Neural crest cell (in vitro differentiated cells): ENCODE results near the gene ZNF503. TPM values are rescaled to one million over a fixed set of nuclear protein-coding genes. Genes with fewer than 3 reads are reported as not detected.

Source experiments
- DNase-seq: peaks from one replicate; pipeline ENCODE4 v3.0.0; 2021; ENCODE audit warnings: low read depth, mixed read lengths, low spot score
- H3K27ac Mint-ChIP-seq: one replicate; pipeline ENCODE4 v1.8.0; 2021; ENCODE audit warnings: mild to moderate bottlenecking, mixed read lengths; ENCODE audit not compliant: unreplicated experiment
- H3K27me3 Mint-ChIP-seq: 2 replicates; pipeline ENCODE4 v1.8.0; 2021; ENCODE audit warnings: low read depth, mild to moderate bottlenecking, mixed read lengths
- H3K36me3 Mint-ChIP-seq: 2 replicates; pipeline ENCODE4 v1.8.0; 2021; ENCODE audit warnings: low read depth, mild to moderate bottlenecking, mixed read lengths
- H3K4me1 Mint-ChIP-seq: 2 replicates; pipeline ENCODE4 v1.8.0; 2021; ENCODE audit warnings: mixed read lengths
- H3K4me3 Mint-ChIP-seq: one replicate; pipeline ENCODE4 v1.8.0; 2021; ENCODE audit warnings: mild to moderate bottlenecking, mixed read lengths
- H3K9me3 Mint-ChIP-seq: 2 replicates; pipeline ENCODE4 v1.8.0; 2021; ENCODE audit warnings: mixed read lengths
- CTCF ChIP-seq: fragments of 200-600 bp; sonication (generic); conservative IDR thresholded peaks from 2 replicates; pipeline ENCODE4 v1.5.0; 2021; ENCODE audit warnings: antibody characterized with exemption, mild to moderate bottlenecking
- total RNA-seq: library from RNA; stranded (reverse); gene quantifications from 2 replicates; pipeline ENCODE4 v1.2.1, GENCODE V29; 2021

Gene ZNF503
- total RNA-seq, 1 donor from 2014 or later = 15.9 TPM

- TF ChIP-seq CTCF = no peak
- H3K4me3 Mint-ChIP-seq = no peak overlapping the region
- peaks cover 5% of the 10 kb centered on the region for H3K4me1 Mint-ChIP-seq
- H3K36me3 Mint-ChIP-seq = peaks cover 17% of the 10 kb centered on the region
- no peak for DNase-seq
- no peaks in the 10 kb centered on the region for H3K27me3 Mint-ChIP-seq
- H3K27ac Mint-ChIP-seq = no peak overlapping the region
- H3K9me3 Mint-ChIP-seq = peaks cover 20% of the 10 kb centered on the region
These were observed 38.8 kb upstream of the ZNF503 start for GRCh38 chr10:75440271-75440793.

- TF ChIP-seq CTCF = no peak
- Mint-ChIP-seq H3K27ac (no peak overlapping the region), H3K27me3 (no peaks in the 10 kb centered on the region), H3K36me3 (peaks cover 17% of the 10 kb centered on the region), H3K9me3 (peaks cover 20% of the 10 kb centered on the region), H3K4me3 (no peak overlapping the region), H3K4me1 (peaks cover 5% of the 10 kb centered on the region)
- no peak for DNase-seq
These were observed 38.2 kb upstream of the ZNF503 start for GRCh38 chr10:75439811-75440210.

- Mint-ChIP-seq H3K27ac (no peak overlapping the region), H3K9me3 (peaks cover 12% of the 10 kb centered on the region), H3K4me1 (peaks cover 5% of the 10 kb centered on the region), H3K36me3 (peaks cover 10% of the 10 kb centered on the region), H3K27me3 (peaks cover 8% of the 10 kb centered on the region), H3K4me3 (no peak overlapping the region)
- DNase-seq = no peak
- TF ChIP-seq CTCF = no peak
These were observed 36.7 kb upstream of the ZNF503 start for GRCh38 chr10:75438275-75438674.

GRCh38 chr10:75437693-75438092, 36.1 kb upstream of the ZNF503 start:
- H3K9me3 Mint-ChIP-seq = peaks cover 10% of the 10 kb centered on the region
- peaks cover 13% of the 10 kb centered on the region for H3K27me3 Mint-ChIP-seq
- H3K36me3 Mint-ChIP-seq = peaks cover 10% of the 10 kb centered on the region
- no peak for TF ChIP-seq CTCF
- peaks cover 6% of the 10 kb centered on the region for H3K4me1 Mint-ChIP-seq
- no peak for DNase-seq
- H3K4me3 Mint-ChIP-seq = no peak overlapping the region
- H3K27ac Mint-ChIP-seq = no peak overlapping the region

- Mint-ChIP-seq H3K4me1 (peaks cover 13% of the 10 kb centered on the region), H3K27me3 (peaks cover 20% of the 10 kb centered on the region), H3K36me3 (peaks cover 4% of the 10 kb centered on the region), H3K4me3 (no peak overlapping the region), H3K27ac (no peak overlapping the region), H3K9me3 (peaks cover 4% of the 10 kb centered on the region)
- no peak for TF ChIP-seq CTCF
- DNase-seq = no peak
These were observed 35.3 kb upstream of the ZNF503 start for GRCh38 chr10:75436896-75437295.
